GM23248 (cell line): ENCODE measurements around the gene FRZB. TPM values are rescaled to one million over a fixed set of nuclear protein-coding genes. Genes with fewer than 3 reads are reported as not detected.
"Not testable (repeated sequence)": the region's sequence is repeated elsewhere in the genome, so short reads cannot be mapped to it uniquely, and the experiment has no call there.

ENCODE experiments used
- DNase-seq: peaks from one replicate; pipeline ENCODE4 v3.0.0-alpha.2; 2015
- H2AFZ ChIP-seq: fragments of 200-600 bp; sonication (generic); 2 replicates; pipeline ENCODE4 v1.6.1; 2016; ENCODE audit warnings: antibody characterized with exemption
- H3F3A ChIP-seq: fragments of 200-600 bp; sonication (generic); 2 replicates; pipeline ENCODE4 v1.6.1; 2016; ENCODE audit warnings: mild to moderate bottlenecking, antibody characterized with exemption, mixed run types; ENCODE audit not compliant: insufficient read depth
- H3K27ac ChIP-seq: fragments of 200-600 bp; sonication (generic); 2 replicates; pipeline ENCODE4 v1.5.1; 2016; ENCODE audit warnings: mild to moderate bottlenecking
- H3K27me3 ChIP-seq: fragments of 200-600 bp; sonication (generic); replicated peaks from 2 replicates; pipeline ENCODE4 v1.6.1; 2016; ENCODE audit warnings: mild to moderate bottlenecking; ENCODE audit not compliant: insufficient read depth
- H3K36me3 ChIP-seq: fragments of 200-600 bp; sonication (generic); 2 replicates; pipeline ENCODE4 v1.6.1; 2016; ENCODE audit warnings: low read depth, mild to moderate bottlenecking
- H3K4me1 ChIP-seq: fragments of 200-600 bp; sonication (generic); 2 replicates; pipeline ENCODE4 v1.6.1; 2016; ENCODE audit warnings: mild to moderate bottlenecking; ENCODE audit not compliant: insufficient read depth
- H3K4me2 ChIP-seq: fragments of 200-600 bp; sonication (generic); one replicate; pipeline ENCODE4 v1.6.1; 2016; ENCODE audit warnings: mild to moderate bottlenecking; ENCODE audit not compliant: unreplicated experiment
- H3K4me3 ChIP-seq: fragments of 200-600 bp; sonication (generic); 2 replicates; pipeline ENCODE4 v1.5.1; 2016; ENCODE audit warnings: mild to moderate bottlenecking
- H3K79me2 ChIP-seq: fragments of 200-600 bp; sonication (generic); 2 replicates; pipeline ENCODE4 v1.6.1; 2016; ENCODE audit warnings: mild to moderate bottlenecking; ENCODE audit not compliant: insufficient read depth
- H3K9ac ChIP-seq: fragments of 200-600 bp; sonication (generic); 2 replicates; pipeline ENCODE4 v1.6.1; 2016; ENCODE audit warnings: mild to moderate bottlenecking
- H3K9me2 ChIP-seq: fragments of 200-600 bp; sonication (generic); 2 replicates; pipeline ENCODE4 v1.6.1; 2016; ENCODE audit warnings: mixed run types, mild to moderate bottlenecking, moderate library complexity; ENCODE audit not compliant: insufficient read depth
- H3K9me3 ChIP-seq: fragments of 200-600 bp; sonication (generic); one replicate; pipeline ENCODE4 v1.6.1; 2017; ENCODE audit warnings: low read depth
- H4K20me1 ChIP-seq: fragments of 200-600 bp; sonication (generic); 2 replicates; pipeline ENCODE4 v1.6.0; 2016; ENCODE audit not compliant: insufficient read depth
- EZH2 ChIP-seq: fragments of 200-600 bp; sonication (generic); IDR thresholded peaks from 2 replicates; pipeline ENCODE4 v1.6.1; 2018; ENCODE audit warnings: antibody characterized with exemption, mild to moderate bottlenecking; ENCODE audit not compliant: insufficient read depth, poor library complexity, severe bottlenecking
- EZH2phosphoT487 ChIP-seq: fragments of 200-600 bp; sonication (generic); IDR thresholded peaks from 2 replicates; pipeline ENCODE4 v1.6.1; 2018; ENCODE audit warnings: antibody characterized with exemption, moderate library complexity, mild to moderate bottlenecking, low read depth; ENCODE audit not compliant: insufficient read depth
- WGBS, 2 experiments: methylation state at CpG; one replicate each; pipeline ENCODE4 v1.1.6; 2015 to 2017; ENCODE audit warnings: low lambda C conversion rate in 2 of 2, low coverage in 1 of 2; ENCODE audit errors: missing lambda C conversion rate in 2 of 2; 5-methylcytosine and 5-hydroxymethylcytosine counted together
- in situ Hi-C: fragments of 300-500 bp; cut with MboI; formaldehyde crosslinking; loops from 2 replicates; pipeline ENCODE4 v1.15.0; 2020
- polyA plus RNA-seq: library from polyadenylated mRNA; unstranded; fragments of >200 nt; fragmentation: Nextera tagmentation; extraction: Ambion mirVana; gene quantifications from 2 replicates; pipeline ENCODE4 v1.2.1, GENCODE V29; 2016
- total RNA-seq: library from RNA; depleted of rRNA; stranded (reverse); fragments of >200 nt; shearing (Covaris generic); gene quantifications from 2 replicates; pipeline ENCODE4 v1.2.3, GENCODE V29; 2014

FRZB gene
- total and polyA plus RNA-seq, 2 experiments from 2014 or later, result 0.08 to 0.32 TPM

GRCh38 chr2:182897137-182897536 is 30.7 kb upstream of the FRZB start:
- TF ChIP-seq EZH2phosphoT487 (no peak), EZH2 (no peak)
- Histone ChIP-seq H3F3A (no peaks in the 10 kb centered on the region; the same call in 1 of the 2 replicates), H3K79me2 (no peaks in the 10 kb centered on the region), H4K20me1 (no peaks in the 10 kb centered on the region), H3K36me3 (no peaks in the 10 kb centered on the region), H3K9ac (no peak overlapping the region), H3K4me3 (no peak overlapping the region), H3K4me1 (no peaks in the 10 kb centered on the region), H2AFZ (no peak overlapping the region), H3K9me3 (no peaks in the 10 kb centered on the region), H3K9me2 (no peaks in the 10 kb centered on the region), H3K27me3 (no peaks in the 10 kb centered on the region), H3K4me2 (no peak overlapping the region), H3K27ac (no peak overlapping the region)
- peak; percentile 70 for DNase-seq
- 73 to 89% methylated on average over 1 of the region's 1 CpG for WGBS, 2 experiments
- in situ Hi-C loops, result no loop called here

GRCh38 chr2:182895798-182896197 is 29.4 kb upstream of the FRZB start:
- Histone ChIP-seq H3K4me3 (no peak overlapping the region), H4K20me1 (no peaks in the 10 kb centered on the region), H3K4me1 (no peaks in the 10 kb centered on the region), H2AFZ (no peak overlapping the region), H3K9me3 (no peaks in the 10 kb centered on the region), H3K36me3 (no peaks in the 10 kb centered on the region), H3F3A (no peaks in the 10 kb centered on the region; the same call in 1 of the 2 replicates), H3K4me2 (no peak overlapping the region), H3K9ac (no peak overlapping the region), H3K9me2 (no peaks in the 10 kb centered on the region), H3K79me2 (no peaks in the 10 kb centered on the region), H3K27ac (no peak overlapping the region), H3K27me3 (no peaks in the 10 kb centered on the region)
- DNase-seq, result no peak
- whole genome bisulfite sequencing, 2 experiments, result 90 to 92% methylated on average over 6 of the region's 6 CpGs
- TF ChIP-seq EZH2phosphoT487 (no peak), EZH2 (no peak)
- in situ Hi-C loops, result no loop called here

- no peaks in the 10 kb centered on the region for H3K27me3 ChIP-seq
- H3K9me2 ChIP-seq, result no peaks in the 10 kb centered on the region
- no peak overlapping the region for H3K4me3 ChIP-seq
- 70 to 72% methylated on average over 4 of the region's 4 CpGs for WGBS, 2 experiments
- H3K4me1 ChIP-seq, result no peaks in the 10 kb centered on the region
- no peak overlapping the region for H3K27ac ChIP-seq
- no peak for DNase-seq
- no peak overlapping the region for H2AFZ ChIP-seq
- H3K9ac ChIP-seq, result no peak overlapping the region
- no peaks in the 10 kb centered on the region for H3K79me2 ChIP-seq
- no peaks in the 10 kb centered on the region for H4K20me1 ChIP-seq
- H3F3A ChIP-seq, result no peaks in the 10 kb centered on the region; the same call in 1 of the 2 replicates
- in situ Hi-C loops, result no loop called here
- TF ChIP-seq EZH2 (no peak), EZH2phosphoT487 (no peak)
- H3K4me2 ChIP-seq, result no peak overlapping the region
- H3K9me3 ChIP-seq, result no peaks in the 10 kb centered on the region
- no peaks in the 10 kb centered on the region for H3K36me3 ChIP-seq
Measured at GRCh38 chr2:182895169-182895568, 28.7 kb upstream of the FRZB start.

GRCh38 chr2:182894174-182894573 is 27.7 kb upstream of the FRZB start:
- Histone ChIP-seq H3K9me2 (no peaks in the 10 kb centered on the region), H2AFZ (no peak overlapping the region), H3K27ac (no peak overlapping the region), H3F3A (no peaks in the 10 kb centered on the region; the same call in 1 of the 2 replicates), H4K20me1 (no peaks in the 10 kb centered on the region), H3K4me3 (no peak overlapping the region), H3K4me1 (no peaks in the 10 kb centered on the region), H3K9me3 (no peaks in the 10 kb centered on the region), H3K27me3 (no peaks in the 10 kb centered on the region), H3K4me2 (no peak overlapping the region), H3K36me3 (no peaks in the 10 kb centered on the region), H3K79me2 (no peaks in the 10 kb centered on the region), H3K9ac (no peak overlapping the region)
- TF ChIP-seq EZH2phosphoT487, result no peak
- TF ChIP-seq EZH2, result no peak
- 97% methylated on average over 9 of the region's 9 CpGs for WGBS, 2 experiments
- peak; percentile 15 for DNase-seq
- in situ Hi-C loops, result no loop called here

GRCh38 chr2:182893666-182894065 is 27.2 kb upstream of the FRZB start:
- Histone ChIP-seq H3K9me3 (no peaks in the 10 kb centered on the region), H3K9ac (no peak overlapping the region), H3K79me2 (no peaks in the 10 kb centered on the region), H4K20me1 (no peaks in the 10 kb centered on the region), H3K27me3 (no peaks in the 10 kb centered on the region), H3K27ac (no peak overlapping the region), H3K4me3 (no peak overlapping the region), H3K4me1 (no peaks in the 10 kb centered on the region), H3K4me2 (no peak overlapping the region), H2AFZ (no peak overlapping the region), H3F3A (no peaks in the 10 kb centered on the region; the same call in 1 of the 2 replicates), H3K9me2 (no peaks in the 10 kb centered on the region), H3K36me3 (no peaks in the 10 kb centered on the region)
- WGBS, 2 experiments, result 81 to 83% methylated on average over 11 of the region's 11 CpGs
- in situ Hi-C loops, result no loop called here
- no peak for TF ChIP-seq EZH2phosphoT487
- TF ChIP-seq EZH2, result no peak
- DNase-seq, result no peak

GRCh38 chr2:182893035-182893434 is 26.6 kb upstream of the FRZB start:
- H3K27ac ChIP-seq, H2AFZ ChIP-seq, H3K4me1 ChIP-seq, H3K9me3 ChIP-seq, H3K36me3 ChIP-seq, H3K9ac ChIP-seq, H3K79me2 ChIP-seq, H3K27me3 ChIP-seq, H3F3A ChIP-seq, in situ Hi-C loops, H3K9me2 ChIP-seq, H3K4me3 ChIP-seq, H4K20me1 ChIP-seq, H3K4me2 ChIP-seq, DNase-seq: not testable (repeated sequence)
- WGBS, 2 experiments, result 77 to 78% methylated on average over 7 of the region's 7 CpGs
